ENCODE results near the gene HSD11B1.

DNA sequence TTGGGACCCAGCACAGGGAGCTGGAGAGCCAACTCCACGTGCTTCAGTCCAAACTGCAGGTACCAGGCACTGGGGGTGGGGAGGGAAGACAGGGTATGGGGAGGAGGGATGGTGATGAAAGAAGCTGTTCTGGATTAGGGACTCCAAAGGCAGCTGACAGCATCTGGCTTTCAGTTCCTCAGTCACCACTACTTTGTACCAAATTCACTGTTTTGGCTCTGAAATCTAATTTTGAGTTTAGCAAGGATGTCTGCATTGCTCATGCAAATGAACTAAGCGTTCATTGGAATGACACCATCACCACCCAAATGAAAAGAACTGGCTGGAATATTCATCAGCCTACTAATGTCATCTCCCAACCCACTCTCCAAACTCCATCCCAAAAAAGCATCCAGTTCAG lies 71.0 kb downstream of the HSD11B1 start:
- TF ChIP-seq, protein P1, sequence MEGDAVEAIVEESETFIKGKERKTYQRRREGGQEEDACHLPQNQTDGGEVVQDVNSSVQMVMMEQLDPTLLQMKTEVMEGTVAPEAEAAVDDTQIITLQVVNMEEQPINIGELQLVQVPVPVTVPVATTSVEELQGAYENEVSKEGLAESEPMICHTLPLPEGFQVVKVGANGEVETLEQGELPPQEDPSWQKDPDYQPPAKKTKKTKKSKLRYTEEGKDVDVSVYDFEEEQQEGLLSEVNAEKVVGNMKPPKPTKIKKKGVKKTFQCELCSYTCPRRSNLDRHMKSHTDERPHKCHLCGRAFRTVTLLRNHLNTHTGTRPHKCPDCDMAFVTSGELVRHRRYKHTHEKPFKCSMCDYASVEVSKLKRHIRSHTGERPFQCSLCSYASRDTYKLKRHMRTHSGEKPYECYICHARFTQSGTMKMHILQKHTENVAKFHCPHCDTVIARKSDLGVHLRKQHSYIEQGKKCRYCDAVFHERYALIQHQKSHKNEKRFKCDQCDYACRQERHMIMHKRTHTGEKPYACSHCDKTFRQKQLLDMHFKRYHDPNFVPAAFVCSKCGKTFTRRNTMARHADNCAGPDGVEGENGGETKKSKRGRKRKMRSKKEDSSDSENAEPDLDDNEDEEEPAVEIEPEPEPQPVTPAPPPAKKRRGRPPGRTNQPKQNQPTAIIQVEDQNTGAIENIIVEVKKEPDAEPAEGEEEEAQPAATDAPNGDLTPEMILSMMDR (IDR thresholded peaks at IDR 0.05) = no peak
- no peak for TF ChIP-seq POLR2A (IDR thresholded peaks at IDR 0.05)
